Measurements from ENCODE around the gene CSNK1A1. TPM values are rescaled to one million over a fixed set of nuclear protein-coding genes. Genes with fewer than 3 reads are reported as not detected.
"Not testable (repeated sequence)": the region's sequence is repeated elsewhere in the genome, so short reads cannot be mapped to it uniquely, and the experiment has no call there.

The CSNK1A1 gene
- polyA plus RNA-seq, 3 donors, result 188 to 206 (median 196) TPM

- DNase-seq (ENCODE audit: low read depth in 3 of 3, low spot score in 2 of 3), result no peak
Observed at GRCh38 chr5:149464796-149465489, 86.3 kb downstream of the CSNK1A1 start.

GRCh38 chr5:149461907-149462306 lies 89.3 kb downstream of the CSNK1A1 start:
- DNase-seq (ENCODE audit: low read depth in 3 of 3, low spot score in 2 of 3), result not testable (repeated sequence)

GRCh38 chr5:149459891-149460290 lies 91.3 kb downstream of the CSNK1A1 start:
- DNase-seq (ENCODE audit: low read depth in 3 of 3, low spot score in 2 of 3), result no peak

DNA sequence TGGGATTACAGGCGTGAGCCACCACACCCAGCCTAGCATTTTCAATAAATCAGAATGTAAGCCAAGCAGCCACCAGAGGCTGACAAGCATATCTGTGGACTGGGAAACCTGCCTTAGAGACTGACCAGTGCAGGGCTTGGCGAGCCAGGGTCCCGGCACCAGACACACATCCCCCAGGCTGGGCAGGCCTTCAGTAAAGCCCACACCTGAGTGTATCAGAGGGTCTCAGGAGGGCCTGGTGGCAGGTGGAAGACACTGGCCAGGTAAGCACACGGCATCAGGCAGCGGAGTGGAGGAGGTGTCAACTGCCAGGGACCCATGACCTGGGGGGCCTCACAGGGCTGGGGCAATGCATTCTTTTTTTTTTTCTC lies 93.9 kb downstream of the CSNK1A1 start:
- no peak for DNase-seq (ENCODE audit: low read depth in 3 of 3, low spot score in 2 of 3)

- no peak for DNase-seq (ENCODE audit: low read depth in 3 of 3, low spot score in 2 of 3)
Observed at GRCh38 chr5:149456597-149457392, 94.4 kb downstream of the CSNK1A1 start.

DNA sequence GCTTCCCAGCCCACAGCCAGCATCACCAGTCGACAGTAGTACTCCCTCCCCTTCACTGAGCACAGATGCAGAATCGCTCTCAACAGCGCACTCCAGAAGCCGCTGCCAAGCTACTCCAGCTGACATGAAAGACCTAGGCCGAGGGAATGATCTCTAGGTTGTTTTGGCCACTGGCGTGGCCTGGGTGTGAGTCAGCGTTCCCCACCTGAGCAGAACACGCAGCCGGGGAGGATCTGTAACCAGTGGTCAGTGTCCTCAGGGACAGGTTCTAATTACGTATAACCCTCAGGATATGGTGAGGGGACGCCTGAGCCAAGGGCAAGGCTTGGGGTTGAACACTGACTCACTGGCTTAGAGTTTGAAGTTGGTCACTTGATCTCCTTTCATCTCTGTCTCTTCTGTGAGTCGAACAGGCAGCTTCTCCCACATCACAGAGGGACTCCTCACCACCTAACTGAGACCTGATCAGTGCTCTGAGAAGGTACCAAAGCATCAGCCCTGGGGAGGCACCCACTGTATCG lies 95.3 kb downstream of the CSNK1A1 start:
- no peak for DNase-seq (ENCODE audit: low read depth in 3 of 3, low spot score in 2 of 3)

DNA sequence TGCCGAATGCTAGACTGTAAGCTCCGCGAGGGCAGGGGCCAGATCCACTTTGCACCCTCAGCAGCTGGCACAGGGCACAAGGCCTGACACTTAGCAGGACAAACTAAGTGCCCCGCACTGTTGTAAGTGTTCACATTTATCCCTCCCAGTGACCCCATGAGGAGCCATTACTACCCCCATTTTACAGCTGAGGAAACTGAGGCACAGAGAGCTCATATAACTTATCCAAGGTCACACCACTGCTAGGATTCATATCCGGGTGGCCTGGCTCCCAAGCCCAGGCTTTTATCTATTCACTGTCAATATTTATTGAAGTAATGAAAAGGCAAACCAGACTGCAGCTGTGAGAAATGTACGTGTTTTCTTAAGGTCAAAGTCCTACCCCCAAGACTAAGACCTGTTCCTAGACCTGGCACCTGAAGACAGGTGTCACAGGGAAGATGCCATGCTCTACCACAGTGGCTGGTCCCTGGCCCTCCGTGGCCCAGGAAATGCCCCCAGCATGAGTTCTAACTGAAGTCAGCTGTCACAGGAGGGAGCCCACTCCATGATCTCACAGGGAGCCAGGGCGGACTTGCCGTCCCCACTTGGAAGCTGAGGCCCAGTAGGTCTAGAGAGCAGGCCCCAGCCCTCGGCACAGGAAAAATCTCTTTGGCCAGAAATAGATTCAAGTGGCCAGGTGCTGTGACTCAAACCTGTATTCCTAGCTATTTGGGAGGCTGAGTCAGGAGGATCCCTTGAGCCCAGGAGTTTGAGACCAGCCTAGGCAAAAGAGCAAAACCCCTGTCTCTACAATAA lies 97.4 kb downstream of the CSNK1A1 start:
- no peak for DNase-seq (ENCODE audit: low read depth in 3 of 3, low spot score in 2 of 3)

DNA sequence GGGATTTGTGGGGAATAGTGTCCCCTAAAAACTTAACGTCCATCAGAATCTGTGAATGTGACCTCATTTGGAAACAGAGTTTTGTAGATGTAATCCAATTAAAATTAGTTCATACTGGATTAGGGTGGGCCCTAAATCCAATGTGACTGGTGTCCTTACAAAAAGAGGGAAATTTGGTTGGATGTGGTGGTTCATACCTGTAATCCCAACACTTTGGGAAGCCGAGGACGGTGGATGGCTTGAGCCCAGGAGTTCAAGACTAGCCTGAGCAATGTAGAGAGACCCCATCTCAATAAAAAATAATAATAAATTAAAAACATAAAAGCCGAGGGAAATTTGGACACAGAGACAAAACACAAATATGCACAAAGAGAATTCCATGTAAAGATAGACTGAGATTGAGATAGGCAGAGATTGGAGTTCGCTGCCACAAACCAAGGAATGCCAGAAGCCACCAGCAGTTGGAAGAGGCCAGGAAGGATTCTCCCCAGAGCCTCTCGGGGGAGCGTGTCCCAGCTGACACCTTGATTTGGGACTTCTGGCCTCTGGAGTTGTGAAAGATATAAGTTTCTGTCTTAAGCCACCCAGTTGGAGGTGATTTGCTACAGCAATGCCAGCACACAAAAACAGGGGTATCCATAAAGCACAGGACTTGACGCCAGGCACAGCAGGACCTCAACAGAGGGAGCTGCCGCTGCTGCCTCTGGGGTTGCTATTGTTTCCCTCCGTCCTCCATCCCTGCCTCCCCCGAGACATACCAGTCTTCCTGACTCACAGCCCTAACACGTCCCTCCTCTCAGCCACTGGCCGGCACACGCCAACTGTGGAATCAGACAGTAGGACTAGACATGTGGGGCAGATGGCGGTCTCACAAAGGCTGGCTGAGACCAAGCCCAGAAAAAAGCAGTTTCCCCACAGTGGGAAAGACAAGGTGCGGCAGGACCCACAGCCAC lies 98.3 kb downstream of the CSNK1A1 start:
- no peak for DNase-seq (ENCODE audit: low read depth in 3 of 3, low spot score in 2 of 3)

DNA sequence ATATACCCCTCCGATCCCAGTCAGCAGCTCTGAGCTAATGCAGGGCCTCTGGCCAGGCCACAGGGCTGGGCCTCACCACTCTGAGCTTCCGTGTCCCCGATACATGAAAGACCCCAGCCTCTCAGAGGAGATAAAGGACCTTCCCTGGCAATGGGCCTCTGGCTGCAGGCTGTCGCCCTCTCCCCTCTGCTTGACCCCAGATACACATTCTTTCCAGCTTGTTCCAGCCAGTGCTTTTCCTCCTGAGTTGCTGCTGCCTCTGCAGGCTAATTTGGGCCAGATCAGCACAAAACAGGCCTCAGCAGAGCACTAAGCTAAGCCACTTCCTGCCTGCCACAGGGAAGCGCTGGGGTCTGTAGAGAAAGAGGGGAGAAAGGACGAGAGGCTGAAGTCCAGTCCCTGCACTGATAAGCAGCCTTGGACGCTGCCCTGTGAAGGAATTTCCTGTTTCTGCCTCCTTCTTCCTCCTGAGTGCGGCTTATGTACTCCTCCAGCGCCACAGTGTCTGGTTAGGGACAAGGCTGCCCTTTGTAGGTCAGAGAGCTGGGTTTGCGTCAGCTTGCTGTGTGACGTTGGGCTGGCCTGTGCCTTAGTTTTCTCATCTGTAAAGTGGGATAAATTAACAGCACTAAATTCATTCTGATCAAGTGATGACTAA lies 99.1 kb downstream of the CSNK1A1 start:
- no peak for DNase-seq (ENCODE audit: low read depth in 3 of 3, low spot score in 2 of 3)

DNA sequence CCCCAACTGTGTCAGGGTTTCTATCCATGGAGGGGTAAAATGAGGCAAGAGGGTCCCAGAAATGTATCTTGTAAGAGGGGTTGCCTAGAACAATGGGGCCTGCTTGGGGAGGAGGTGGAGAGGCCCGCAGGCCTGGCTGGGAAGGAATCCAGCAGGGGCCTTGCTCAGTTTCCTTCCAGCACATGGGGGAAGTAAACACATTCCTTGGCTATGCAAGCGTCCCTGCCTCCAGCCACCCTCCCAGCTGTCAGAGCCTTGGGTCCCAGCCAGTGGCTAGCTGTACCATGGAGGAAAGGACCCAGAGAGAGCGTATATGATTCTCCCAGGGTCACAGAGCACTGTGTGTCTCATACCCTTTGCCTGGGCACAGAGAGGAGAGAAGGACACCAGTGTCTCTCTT lies 101.0 kb downstream of the CSNK1A1 start:
- DNase-seq (ENCODE audit: low read depth in 3 of 3, low spot score in 2 of 3), result no peak

- DNase-seq (ENCODE audit: low read depth in 3 of 3, low spot score in 2 of 3), result no peak
Observed at GRCh38 chr5:149448831-149449714, 102.2 kb downstream of the CSNK1A1 start.

- DNase-seq (ENCODE audit: low read depth in 3 of 3, low spot score in 2 of 3), result no peak
Observed at GRCh38 chr5:149448431-149448830, 102.8 kb downstream of the CSNK1A1 start.

DNA sequence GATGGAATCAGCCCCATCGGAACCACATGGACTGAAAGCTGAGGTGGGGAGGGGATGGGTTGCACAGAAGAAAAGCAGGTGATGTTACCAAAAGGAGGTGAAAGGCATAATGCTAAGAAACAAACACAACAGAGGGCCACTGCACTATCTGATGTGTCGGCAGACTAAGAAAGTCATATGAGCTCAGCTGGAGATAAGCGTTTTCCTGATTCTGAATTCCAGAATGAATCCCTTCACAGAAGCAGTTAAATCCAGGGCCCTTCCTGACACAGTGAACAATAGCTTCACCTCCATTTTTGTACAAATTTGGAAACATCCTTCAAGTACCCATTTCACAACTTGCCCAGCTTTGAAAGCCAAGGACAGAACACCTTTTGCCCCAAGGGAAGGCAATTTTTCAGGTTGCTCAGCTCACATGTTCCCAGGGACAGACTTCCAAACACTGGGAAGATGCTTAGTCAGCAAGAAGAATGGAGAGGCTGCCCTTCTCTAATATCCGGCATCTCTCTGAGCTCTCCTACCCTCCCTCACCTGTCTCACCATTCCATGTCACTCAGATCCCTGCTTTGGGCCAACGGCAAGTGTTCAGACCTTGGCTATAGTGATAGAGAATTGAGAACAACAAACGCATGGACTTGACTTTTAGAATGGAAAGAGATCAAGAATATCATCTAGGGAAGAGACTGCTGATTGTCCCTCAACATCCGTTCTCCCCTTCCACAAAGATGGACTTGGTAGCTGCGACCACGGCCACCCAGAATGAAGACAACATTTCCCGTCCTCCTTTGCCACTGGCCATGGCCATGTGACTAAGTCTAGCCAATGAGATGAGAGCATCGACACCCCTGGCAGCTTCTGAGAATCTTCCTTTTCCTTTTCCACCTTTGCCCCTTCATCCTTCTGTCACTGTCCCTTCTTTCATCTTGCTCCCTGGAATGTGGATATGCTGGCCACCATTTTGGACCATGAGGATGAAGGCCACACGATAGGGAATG lies 103.6 kb downstream of the CSNK1A1 start:
- DNase-seq (ENCODE audit: low read depth in 3 of 3, low spot score in 2 of 3), result no peak

DNA sequence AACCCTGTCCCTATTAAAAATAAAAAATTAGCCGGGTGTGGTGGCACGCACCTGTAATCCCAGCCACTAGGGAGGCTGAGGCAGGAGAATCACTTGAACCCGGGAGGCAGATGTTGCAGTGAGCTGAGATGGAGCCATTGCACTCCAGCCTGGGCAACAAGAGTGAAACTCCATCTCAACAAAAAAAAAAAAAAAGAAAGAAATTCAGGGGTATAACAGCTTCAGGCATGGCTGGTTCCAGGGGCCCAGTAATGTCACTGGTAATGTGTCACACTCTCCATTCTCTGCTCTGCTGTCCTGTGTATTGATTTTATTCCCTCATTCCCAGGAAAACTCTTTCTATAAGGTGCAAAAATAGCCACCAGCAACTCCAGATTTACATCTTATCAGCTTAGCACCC lies 104.4 kb downstream of the CSNK1A1 start:
- not testable (repeated sequence) for DNase-seq (ENCODE audit: low read depth in 3 of 3, low spot score in 2 of 3)

GRCh38 chr5:149445739-149446369 lies 105.4 kb downstream of the CSNK1A1 start:
- DNase-seq (ENCODE audit: low read depth in 3 of 3, low spot score in 2 of 3), result no peak

DNA sequence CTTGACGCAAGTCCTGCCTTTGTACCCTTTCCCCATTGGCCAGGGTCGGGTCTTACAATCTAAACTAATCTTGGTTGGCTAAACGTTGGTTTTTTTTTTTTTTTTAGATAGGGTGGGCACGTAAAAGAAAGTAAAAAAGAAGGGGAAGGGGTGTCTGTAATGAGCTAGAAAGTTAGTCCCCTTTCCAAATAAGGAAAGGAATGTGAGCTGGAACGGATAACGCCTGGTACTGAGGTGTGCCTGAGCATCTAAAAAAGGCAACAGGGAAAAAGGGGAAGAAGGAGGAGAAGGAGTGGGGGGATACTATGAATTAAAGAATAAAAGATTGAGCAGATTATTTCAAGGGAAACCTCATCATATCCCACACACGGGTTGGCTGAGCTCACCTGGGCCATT lies 105.9 kb downstream of the CSNK1A1 start:
- no peak for DNase-seq (ENCODE audit: low read depth in 3 of 3, low spot score in 2 of 3)

- DNase-seq (ENCODE audit: low read depth in 3 of 3, low spot score in 2 of 3), result not testable (repeated sequence)
Observed at GRCh38 chr5:149444430-149444829, 106.8 kb downstream of the CSNK1A1 start.

All from right renal cortex interstitium (tissue), 3 donors.